Measurements from ENCODE around the gene TTC14.
"Not testable (repeated sequence)": the region's sequence is repeated elsewhere in the genome, so short reads cannot be mapped to it uniquely, and the experiment has no call there.

- TF ChIP-seq CTCF (conservative IDR thresholded peaks at IDR 0.05; ENCODE audit: low read depth, low read length); RFX5 (IDR thresholded peaks at IDR 0.05; ENCODE audit: low read depth, low read length); POLR2A (IDR thresholded peaks at IDR 0.05; ENCODE audit: low read depth, low read length); SMC3 (IDR thresholded peaks at IDR 0.05; ENCODE audit: low read depth, low read length); MXI1 (IDR thresholded peaks at IDR 0.05; ENCODE audit: borderline replicate concordance, low read depth, low read length); FOS (IDR thresholded peaks at IDR 0.05; ENCODE audit: low read depth, low read length); RAD21 (IDR thresholded peaks at IDR 0.05; ENCODE audit: low read length); USF2 (IDR thresholded peaks at IDR 0.05; ENCODE audit: low read depth, low read length); MAZ (IDR thresholded peaks at IDR 0.05; ENCODE audit: borderline replicate concordance, low read depth, low read length); NFE2L2 (IDR thresholded peaks at IDR 0.05; ENCODE audit: low read depth, low read length); CEBPB (IDR thresholded peaks at IDR 0.05; ENCODE audit: low read depth, low read length); MAFK (IDR thresholded peaks at IDR 0.05; ENCODE audit: low read depth, low read length); RCOR1 (IDR thresholded peaks at IDR 0.05; ENCODE audit: insufficient replicate concordance, low read length): not testable (repeated sequence)
Measured at GRCh38 chr3:180618563-180618962, 16.6 kb downstream of the TTC14 start.
